Measurements from ENCODE around the gene PHF23.

PHF23 gene

GRCh38 chr17:7219812-7220592 is 19.3 kb downstream of the PHF23 start, which contains the start of the genes ACADVL and DLG4:
Gene ACADVL, plus strand, starts transcription at chr17:7219938. Its CDS starts 47 bp downstream, at chr17:7219985.
Gene DLG4, minus strand, starts transcription at chr17:7219836.
- DNase-seq, result peak; percentile 94

DNA sequence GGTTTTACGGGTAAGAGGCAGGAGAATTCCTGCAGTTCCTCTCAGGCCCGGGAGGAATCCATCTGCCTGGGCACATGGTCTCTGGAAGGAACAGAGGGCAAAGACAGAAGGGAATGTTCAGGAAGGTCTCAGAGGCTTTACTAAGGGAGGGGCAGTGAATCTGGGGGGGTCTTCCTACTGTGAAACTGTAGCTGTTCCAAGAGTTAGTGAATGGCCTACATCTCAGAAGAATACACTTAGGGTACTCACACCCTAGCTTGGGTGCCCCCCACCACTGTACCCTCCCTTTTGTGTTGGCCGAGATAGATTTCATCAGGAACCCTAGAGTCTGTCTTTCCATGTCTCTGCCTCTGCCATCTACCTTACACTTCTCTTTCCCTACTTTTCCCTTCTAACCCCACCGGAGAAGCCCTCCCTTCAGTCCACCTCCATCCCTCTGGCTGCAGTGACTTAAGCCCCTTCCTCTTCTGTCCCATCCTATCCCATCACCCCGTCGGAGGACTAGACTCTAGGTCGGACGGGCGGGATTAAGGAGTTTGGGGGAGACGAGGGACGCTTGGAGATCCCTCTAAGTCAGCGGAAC is 19.9 kb downstream of the PHF23 start:
- DNase-seq, result no peak

DNA sequence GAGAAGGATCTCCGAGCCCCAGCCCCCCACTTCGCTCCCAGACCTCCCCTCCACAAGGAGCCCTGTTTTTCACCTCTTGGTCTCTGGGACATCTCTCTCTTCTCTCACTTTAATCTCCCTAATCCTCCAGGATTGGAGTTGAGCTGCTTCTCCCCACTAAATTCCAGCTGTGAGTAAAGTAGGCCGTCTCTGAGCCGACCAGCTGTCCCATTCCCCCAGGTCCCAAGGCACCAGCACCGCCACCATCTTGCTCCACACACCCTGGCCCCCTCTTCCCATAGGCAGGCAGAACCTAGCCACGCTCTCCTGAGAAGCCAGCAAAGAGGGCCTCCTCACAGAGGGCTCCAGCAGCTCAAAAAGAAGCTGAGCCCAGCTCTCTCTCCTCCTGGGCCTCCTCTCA is 20.5 kb downstream of the PHF23 start:
- DNase-seq, result peak; percentile 38

DNA sequence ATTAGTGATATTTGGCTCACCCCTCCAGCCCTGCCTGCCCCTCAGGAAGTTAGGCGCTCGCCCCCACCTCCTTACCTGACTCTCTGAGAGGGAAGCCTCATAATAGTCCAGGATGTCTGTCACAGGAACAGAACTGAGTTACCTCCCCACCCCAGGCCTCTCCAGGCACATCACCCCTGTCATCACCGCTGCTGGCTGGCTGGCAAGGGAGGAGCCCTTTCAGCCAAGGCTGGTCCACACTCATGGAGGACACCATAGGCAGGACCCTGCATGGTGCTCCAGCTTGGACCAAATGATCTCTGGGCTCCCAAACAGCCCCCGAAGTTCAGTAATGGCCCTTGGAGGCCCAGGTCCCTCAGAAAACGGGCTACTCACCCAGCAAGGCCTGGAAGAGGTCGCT is 21.1 kb downstream of the PHF23 start:
- no peak for DNase-seq

- peak; percentile 93 for DNase-seq
Measured at GRCh38 chr17:7217113-7217987, 21.9 kb downstream of the PHF23 start.

DNA sequence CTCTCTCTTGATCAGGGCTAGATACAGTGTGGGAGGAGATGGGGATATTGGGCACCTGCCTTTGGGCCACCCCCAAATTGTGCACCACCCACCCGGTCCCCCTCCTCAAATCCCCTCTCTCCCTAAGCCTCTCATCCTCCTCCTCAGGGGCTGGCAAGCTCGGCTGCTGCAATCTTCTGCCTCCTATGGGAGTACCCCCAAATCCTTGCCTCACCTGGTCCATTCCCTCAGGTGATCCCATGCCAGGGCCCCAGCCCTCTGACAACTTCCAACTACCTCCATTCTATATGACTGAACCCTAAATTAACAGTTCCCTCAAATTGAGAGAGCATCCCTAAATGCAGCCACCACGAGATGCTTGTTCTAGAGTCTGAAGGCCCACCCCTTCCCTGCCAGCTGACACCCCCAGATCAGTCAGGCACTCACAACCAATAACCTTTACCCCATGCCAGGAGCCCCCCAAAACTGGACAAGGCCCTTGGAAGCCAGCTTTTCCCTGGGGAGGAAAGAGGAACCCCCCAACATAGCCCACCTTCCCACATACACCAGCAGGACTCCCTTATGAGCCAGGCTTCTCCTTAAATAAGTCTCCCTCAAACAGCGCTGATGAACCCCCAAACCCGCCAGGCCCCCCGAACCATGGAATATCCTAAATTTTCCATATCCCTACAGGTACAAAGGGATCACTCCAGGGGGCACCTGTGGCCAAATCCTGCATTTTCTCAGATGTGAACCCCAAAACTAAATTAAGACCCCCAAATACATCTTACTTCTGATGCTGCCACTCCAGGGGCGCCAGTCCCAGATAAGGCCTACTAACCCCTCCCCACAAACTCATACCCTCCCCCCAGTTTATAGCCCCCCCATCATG is 22.8 kb downstream of the PHF23 start:
- no peak for DNase-seq

DNA sequence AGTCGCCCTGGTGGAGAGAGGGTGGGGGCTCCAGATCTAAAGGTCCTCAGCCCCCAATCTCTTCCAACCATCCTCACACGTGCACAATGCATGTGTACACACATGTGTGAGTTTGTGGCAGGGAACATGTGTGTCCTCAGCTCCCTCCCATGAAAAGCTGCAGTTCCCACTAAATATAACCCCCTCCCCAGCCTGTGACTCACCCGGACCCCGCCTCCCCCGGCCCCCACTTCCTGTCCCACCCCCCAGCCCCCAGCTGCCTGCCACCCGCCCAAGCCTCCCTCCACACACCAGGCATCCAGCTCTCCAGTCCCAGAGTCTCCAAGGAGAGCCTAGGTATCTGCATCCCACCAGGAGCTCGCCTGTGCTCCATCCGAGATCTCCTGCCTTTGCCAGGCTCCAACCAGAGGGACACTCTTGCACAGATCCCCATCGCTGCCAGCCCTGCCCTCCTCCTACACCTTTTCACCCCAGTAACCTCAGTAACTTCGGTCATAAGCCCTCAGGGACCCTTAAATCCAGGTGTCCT is 23.5 kb downstream of the PHF23 start:
- no peak for DNase-seq

GRCh38 chr17:7215136-7215638 is 24.1 kb downstream of the PHF23 start:
- DNase-seq, result no peak

- DNase-seq, result peak; percentile 100
Measured at GRCh38 chr17:7214300-7215135, 24.7 kb downstream of the PHF23 start.

DNA sequence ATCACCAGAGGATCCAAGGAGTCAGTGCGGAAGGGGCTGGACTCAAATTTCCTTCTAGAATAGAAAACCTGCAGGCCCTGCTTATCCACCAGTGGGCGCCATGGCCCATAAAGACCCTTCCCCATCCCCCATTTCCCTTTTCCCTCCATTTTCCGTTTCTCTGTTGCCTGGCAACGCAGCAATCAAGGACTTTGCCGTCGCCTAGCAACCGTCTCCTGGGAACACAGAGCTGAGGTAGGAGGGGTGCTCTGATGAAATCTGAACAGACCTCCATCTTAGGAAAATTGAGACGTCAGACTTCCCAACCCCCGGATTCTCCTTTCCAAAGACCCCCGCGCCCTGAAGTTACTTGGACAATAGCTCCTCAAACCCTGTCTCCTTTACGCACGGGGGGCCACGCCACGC is 25.4 kb downstream of the PHF23 start:
- DNase-seq, result peak; percentile 99

DNA sequence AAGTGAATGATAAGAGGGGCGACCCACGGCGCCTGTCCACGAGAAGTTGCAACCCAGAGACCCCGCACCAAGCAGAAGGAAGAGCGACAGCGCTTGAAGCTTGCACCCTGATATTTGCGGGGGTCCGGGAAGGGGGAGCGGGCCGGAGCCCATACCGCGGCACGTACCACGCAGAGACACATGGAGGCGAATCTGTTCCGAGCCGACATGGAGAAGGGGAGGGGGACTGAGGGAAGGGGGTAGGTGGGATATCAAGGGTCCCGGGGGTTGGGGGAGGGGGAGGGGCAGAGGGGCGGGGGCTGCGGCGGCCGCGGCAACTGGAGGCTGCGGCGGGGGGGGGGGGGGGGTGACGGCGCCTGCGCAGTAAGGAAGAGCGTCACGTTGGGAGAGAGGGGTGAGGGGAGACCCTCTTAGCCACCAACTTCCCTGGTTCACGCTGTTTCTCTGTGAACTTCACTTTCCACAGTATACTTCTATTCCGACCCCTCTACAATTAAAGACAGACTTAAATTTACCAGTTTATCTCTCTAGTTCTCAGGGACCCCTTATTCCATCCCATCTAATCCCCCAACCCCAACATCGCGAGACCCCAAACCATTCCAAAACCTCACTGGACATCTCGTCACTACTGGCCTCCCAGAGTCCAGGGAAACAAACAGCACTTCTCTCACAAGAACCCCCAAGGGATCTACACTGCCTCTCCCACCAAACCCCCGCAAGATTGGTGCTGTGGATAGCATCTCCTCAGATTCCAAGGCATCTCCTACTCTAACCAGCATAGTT is 27.6 kb downstream of the PHF23 start:
- peak; percentile 64 for DNase-seq

- DNase-seq, result peak; percentile 36
Measured at GRCh38 chr17:7208754-7209460, 30.4 kb downstream of the PHF23 start.

DNA sequence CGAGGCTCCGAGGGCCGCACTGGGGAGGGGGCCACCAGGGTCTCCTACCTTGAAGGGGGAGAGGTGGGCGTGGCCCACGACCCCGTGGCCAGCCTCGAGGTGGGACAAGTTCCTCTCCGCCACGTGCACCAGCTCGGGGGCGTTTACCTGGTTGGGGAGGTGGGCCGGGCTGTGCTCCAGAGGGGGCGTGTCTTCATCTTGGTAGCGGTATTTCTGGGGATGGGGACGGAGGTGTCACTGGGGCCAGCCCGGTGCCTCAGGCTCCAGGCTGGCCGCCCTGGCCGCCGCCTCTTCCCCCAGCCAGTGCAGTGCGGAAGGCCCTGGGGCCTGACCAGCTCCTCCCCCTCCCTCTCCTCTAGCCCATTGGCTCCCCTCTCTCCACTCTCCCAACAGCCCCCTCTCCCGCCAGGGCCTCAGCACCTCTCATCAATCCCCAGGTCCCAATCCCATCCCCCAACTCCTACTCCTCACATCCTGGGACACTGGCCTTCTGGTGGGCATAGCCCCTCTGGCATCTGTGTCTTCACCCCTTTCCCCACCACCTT is 31.2 kb downstream of the PHF23 start:
- peak; percentile 63 for DNase-seq

DNA sequence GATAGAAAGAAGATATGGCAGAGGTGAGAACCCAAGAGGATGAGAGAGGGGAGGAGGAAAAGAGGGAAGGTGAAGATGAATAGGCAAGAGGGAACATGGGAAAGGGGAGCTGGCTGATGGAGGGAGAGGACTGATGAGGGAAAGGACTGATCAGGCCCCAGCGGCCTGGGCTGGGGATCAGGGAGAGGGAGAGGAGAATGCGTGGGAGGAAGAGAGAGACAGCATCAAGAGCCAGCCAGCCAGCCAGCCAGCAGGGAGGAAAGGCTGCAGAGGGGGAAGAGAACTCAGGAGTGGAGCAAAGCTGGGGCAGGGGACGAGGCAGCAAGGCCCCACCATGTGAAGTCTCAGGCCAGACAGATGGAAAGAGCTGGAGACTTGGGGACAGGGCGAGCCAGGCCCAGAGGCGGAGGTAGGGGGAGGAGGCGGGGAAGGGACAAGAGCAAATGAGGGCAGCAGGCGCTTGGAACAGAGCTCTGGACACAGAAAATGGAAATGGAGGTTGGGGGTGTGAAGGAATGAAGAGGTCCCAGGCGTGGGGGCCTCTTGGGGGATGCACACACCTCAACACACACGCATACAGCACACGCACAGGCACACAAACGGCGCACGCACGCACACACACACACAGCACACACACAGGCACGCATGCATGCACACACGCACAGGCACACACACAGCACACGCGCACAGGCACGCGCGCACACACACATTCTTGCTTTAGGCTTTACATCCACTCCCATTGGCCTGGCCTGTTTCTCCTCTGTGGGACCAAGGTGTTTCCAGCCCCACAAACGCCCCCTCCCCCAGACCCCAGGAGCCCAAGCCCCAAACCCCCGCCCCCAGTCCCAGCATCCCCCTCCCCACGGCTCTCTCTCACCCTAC is 31.9 kb downstream of the PHF23 start:
- no peak for DNase-seq

DNA sequence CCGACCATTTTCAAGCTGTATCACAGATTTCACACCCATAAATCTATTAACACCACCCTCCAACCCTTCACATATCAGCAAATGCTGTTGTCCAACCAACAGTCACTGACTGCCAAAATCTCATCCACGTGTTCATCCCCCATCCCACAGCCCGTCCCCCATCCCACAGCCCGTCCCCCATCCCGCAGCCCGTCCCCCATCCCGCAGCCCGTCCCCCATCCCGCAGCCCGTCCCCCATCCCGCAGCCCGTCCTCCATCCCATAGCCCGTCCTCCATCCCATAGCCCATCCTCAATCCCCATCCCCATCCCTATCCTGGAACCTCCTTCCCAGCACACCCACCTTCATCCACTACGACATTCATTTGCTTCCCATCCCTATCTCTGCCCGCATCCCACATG is 33.7 kb downstream of the PHF23 start:
- no peak for DNase-seq

DNA sequence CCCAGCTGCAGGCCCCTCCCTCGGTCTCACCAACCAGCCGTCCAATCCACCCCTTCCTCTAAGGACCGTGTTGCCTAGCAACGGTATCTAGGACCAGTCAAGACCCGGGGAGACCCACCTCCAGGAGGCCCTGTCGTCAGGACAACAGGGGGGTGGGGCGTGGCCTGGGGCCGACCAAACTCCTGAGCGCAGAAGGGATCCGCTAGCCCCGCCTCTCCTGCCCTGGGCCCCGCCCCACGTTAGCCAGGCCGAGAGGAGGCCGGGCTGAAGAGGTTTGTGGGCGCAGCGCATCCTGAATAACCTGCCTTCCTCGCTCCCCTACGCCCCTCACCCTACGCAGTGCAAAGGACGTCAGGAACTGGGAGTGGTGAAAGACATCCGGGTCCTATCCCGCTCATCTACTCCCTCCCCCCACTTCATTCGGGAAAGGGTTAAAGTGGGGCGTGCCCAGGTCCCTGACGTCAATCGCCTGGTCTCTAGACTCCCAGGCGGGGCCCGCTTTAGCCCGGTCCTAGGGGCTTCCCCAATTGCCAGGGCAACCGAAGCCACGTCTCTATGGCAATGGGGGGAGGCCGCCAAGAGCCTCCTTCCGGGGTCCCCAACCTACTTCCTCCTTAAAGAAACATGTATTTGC is 34.3 kb downstream of the PHF23 start:
- DNase-seq, result peak; percentile 98

GRCh38 chr17:7204336-7204735 is 34.9 kb downstream of the PHF23 start:
- DNase-seq, result peak; percentile 79

GRCh38 chr17:7203391-7203790 is 35.9 kb downstream of the PHF23 start:
- DNase-seq, result no peak

Data from eye (tissue), 1 donor.